Memory B cell (primary cell): ENCODE data around the gene SLC66A2.

ENCODE experiments used
- ATAC-seq: fragments of 150-1000 bp; cut with Tn5 transposase; 2 replicates; pipeline ENCODE4 v1.10.0; 2021; ENCODE audit warnings: low read depth, mild to moderate bottlenecking, moderate library complexity
- DNase-seq, 2 donors: peaks; one replicate each; pipeline ENCODE4 v3.0.0; 2022; ENCODE audit warnings: low spot score in 2 of 2
- H3K27ac Mint-ChIP-seq: one replicate; pipeline ENCODE4 v1.8.0; 2022; ENCODE audit warnings: mild to moderate bottlenecking, moderate library complexity, mixed read lengths
- H3K27me3 Mint-ChIP-seq: one replicate; pipeline ENCODE4 v1.8.0; 2022; ENCODE audit warnings: mixed read lengths
- H3K36me3 Mint-ChIP-seq: one replicate; pipeline ENCODE4 v1.8.0; 2022; ENCODE audit warnings: mild to moderate bottlenecking, mixed read lengths
- H3K4me1 Mint-ChIP-seq: one replicate; pipeline ENCODE4 v1.8.0; 2022; ENCODE audit warnings: mixed read lengths
- H3K4me3 Mint-ChIP-seq: one replicate; pipeline ENCODE4 v1.8.0; 2022; ENCODE audit warnings: mild to moderate bottlenecking, moderate library complexity, mixed read lengths
- H3K9me3 Mint-ChIP-seq: one replicate; pipeline ENCODE4 v1.8.0; 2022; ENCODE audit warnings: mixed read lengths

The SLC66A2 gene

DNA sequence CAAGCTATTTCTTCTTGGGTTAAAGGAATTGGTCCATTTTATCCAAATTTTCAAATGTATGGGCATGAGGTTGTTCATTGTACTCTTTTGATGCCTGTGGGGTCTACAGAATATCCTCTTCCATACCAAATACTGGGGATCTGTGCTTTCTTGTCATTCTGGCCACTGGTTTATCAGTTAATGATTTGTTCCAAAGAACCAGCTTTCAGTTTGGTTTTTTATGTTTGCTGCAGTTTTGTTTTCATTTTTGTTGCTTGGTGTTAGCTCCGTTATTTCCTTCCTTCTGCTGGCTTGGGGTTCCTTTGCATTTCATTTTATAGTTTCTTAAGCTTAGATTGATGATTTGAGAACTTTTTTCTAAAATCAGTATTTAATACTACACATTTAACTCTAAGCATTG, 45.5 kb downstream of the SLC66A2 start:
- ATAC-seq, result no peak
- Mint-ChIP-seq H3K9me3 (no peaks in the 10 kb centered on the region), H3K27me3 (no peaks in the 10 kb centered on the region), H3K27ac (peak overlapping the region; percentile 50), H3K4me1 (peaks cover 5% of the 10 kb centered on the region), H3K36me3 (peaks cover 37% of the 10 kb centered on the region), H3K4me3 (no peak overlapping the region)
- DNase-seq, result no peak

DNA sequence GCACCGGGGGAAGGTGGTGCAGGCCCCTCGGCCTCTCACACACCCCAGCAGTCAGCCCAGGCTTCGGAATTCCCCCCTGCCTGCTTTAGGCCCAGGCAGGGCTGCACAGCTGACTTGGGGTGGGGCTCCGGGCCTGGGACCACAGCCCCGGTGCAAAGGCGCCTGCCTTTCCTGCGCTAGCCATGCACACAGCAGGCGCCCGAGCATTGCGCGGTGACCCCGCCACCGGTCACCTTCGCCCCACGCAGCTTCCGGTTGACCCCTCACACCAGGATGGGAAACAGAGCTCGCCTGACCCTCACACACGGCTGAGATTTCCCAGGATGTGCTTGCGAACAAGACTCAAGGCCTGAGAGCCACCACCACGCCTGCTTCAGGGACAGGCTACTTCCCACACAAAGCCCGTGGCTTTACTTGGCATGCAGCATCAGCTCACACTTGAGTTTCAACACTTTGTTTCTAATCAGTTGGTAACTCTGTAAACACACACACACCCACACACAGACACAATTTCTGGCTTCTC, 46.0 kb downstream of the SLC66A2 start:
- Mint-ChIP-seq H3K36me3 (peaks cover 37% of the 10 kb centered on the region), H3K9me3 (no peaks in the 10 kb centered on the region), H3K4me3 (no peak overlapping the region), H3K4me1 (peaks cover 5% of the 10 kb centered on the region), H3K27me3 (no peaks in the 10 kb centered on the region), H3K27ac (no peak overlapping the region)
- DNase-seq (no peak), ATAC-seq (no peak)

GRCh38 chr18:79904357-79905147, 46.9 kb downstream of the SLC66A2 start:
- H3K27me3 Mint-ChIP-seq, result no peaks in the 10 kb centered on the region
- H3K27ac Mint-ChIP-seq, result no peak overlapping the region
- H3K9me3 Mint-ChIP-seq, result no peaks in the 10 kb centered on the region
- peaks cover 5% of the 10 kb centered on the region for H3K4me1 Mint-ChIP-seq
- ATAC-seq (no peak), DNase-seq (no peak)
- peaks cover 37% of the 10 kb centered on the region for H3K36me3 Mint-ChIP-seq
- no peak overlapping the region for H3K4me3 Mint-ChIP-seq

DNA sequence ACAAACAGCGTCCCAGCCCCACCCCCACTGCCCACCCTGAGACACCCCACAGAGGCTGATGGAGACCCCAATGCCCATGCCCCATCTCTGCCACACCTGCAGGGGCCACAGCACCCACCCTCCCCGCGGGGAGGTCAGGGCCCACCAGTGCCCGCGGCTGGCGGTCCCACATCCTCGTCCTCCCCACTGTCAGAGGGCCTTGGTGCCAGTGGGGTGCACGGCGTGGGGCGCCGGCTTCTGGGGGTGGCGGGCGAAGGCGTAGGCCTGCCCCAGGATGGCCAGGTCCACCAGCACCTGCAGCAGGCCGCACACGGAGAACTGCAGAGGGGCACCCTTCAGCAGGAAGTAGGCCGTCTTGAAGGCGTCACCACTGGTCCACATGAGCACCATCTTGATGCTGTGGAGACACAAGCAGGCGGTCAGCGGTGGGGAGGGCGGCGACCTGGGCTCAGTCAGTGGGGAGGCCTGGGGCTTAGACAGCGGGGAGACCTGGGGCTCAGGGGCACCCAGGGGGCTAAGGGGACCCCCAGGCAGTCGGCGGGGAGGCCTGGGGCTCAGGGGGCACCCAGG, 47.6 kb downstream of the SLC66A2 start:
- Mint-ChIP-seq H3K36me3 (peaks cover 30% of the 10 kb centered on the region), H3K27ac (no peak overlapping the region), H3K4me1 (no peaks in the 10 kb centered on the region), H3K4me3 (no peak overlapping the region), H3K9me3 (no peaks in the 10 kb centered on the region), H3K27me3 (no peaks in the 10 kb centered on the region)
- no peak for DNase-seq
- ATAC-seq, result no peak

GRCh38 chr18:79903071-79903635, 48.3 kb downstream of the SLC66A2 start:
- H3K27me3 Mint-ChIP-seq, result no peaks in the 10 kb centered on the region
- DNase-seq (no peak), ATAC-seq (no peak)
- no peaks in the 10 kb centered on the region for H3K9me3 Mint-ChIP-seq
- H3K4me1 Mint-ChIP-seq, result no peaks in the 10 kb centered on the region
- no peak overlapping the region for H3K4me3 Mint-ChIP-seq
- H3K36me3 Mint-ChIP-seq, result peaks cover 23% of the 10 kb centered on the region
- no peak overlapping the region for H3K27ac Mint-ChIP-seq

DNA sequence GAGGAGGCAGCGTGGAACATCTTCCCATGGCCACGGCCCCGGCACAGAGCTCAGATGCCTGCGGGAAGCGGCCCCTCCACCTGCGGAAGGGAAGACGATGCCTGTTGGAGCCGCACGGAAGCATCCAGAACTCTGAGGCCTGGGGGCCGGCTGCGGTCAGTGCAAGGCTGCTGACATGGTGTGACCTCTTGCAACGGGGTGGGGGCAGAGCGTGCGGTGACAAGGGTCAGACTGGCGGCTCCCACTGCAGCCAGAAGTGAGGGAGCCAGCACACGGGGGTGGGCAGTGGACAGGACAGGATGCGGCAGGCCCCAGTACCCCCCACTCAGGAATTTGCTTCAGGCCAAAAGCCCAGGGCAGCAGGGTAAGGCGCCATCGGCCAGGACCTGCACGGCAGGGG, 48.8 kb downstream of the SLC66A2 start:
- DNase-seq (no peak), ATAC-seq (no peak)
- no peaks in the 10 kb centered on the region for H3K4me1 Mint-ChIP-seq
- H3K27me3 Mint-ChIP-seq, result no peaks in the 10 kb centered on the region
- no peak overlapping the region for H3K27ac Mint-ChIP-seq
- H3K36me3 Mint-ChIP-seq, result peaks cover 25% of the 10 kb centered on the region
- peaks cover 4% of the 10 kb centered on the region for H3K9me3 Mint-ChIP-seq
- H3K4me3 Mint-ChIP-seq, result no peak overlapping the region

DNA sequence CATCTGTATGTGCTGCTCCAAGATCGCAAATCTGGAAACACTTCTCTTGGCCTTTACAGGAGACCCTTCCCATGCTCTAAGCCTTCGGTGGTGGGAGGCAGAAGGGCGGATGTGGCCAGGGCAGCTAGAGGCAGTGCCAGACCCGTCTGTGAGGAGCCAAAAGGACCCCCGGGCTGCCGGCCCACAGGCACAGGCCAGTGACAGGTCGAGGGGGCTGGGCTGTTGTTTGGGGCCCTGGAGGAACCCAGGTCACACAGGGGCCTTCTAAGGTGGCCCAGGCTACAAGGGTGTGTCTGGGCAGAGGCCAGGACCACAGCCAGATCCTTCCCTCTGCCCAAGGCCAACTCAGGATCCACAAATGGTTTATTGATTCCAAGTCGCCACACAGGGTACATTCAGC, 49.4 kb downstream of the SLC66A2 start:
- H3K9me3 Mint-ChIP-seq, result peaks cover 7% of the 10 kb centered on the region
- no peaks in the 10 kb centered on the region for H3K27me3 Mint-ChIP-seq
- no peaks in the 10 kb centered on the region for H3K4me1 Mint-ChIP-seq
- no peak for ATAC-seq
- no peak overlapping the region for H3K4me3 Mint-ChIP-seq
- DNase-seq, result no peak
- no peak overlapping the region for H3K27ac Mint-ChIP-seq
- H3K36me3 Mint-ChIP-seq, result peaks cover 29% of the 10 kb centered on the region

DNA sequence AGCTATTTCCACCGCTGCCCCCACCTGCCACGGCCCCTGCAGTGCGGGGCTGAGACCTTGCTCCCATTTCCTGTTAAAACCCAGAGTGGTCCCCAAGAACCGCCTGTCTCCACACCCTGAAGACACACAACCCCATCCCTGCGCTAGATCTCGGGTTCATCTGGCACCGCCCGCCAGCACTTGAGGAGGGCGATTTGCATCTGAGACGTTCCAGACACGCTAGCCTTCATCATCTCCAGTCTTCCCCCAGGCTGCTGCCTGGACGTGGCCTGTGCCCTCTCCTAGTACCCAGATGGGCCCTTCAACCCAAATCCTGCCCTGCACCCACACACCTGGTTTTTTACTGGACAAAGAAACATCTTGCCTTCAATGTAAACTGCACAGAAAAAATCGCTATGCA, 49.8 kb downstream of the SLC66A2 start:
- ATAC-seq (no peak), DNase-seq (no peak)
- Mint-ChIP-seq H3K27ac (no peak overlapping the region), H3K27me3 (no peaks in the 10 kb centered on the region), H3K4me3 (no peak overlapping the region), H3K9me3 (peaks cover 10% of the 10 kb centered on the region), H3K36me3 (peaks cover 27% of the 10 kb centered on the region), H3K4me1 (no peaks in the 10 kb centered on the region)

DNA sequence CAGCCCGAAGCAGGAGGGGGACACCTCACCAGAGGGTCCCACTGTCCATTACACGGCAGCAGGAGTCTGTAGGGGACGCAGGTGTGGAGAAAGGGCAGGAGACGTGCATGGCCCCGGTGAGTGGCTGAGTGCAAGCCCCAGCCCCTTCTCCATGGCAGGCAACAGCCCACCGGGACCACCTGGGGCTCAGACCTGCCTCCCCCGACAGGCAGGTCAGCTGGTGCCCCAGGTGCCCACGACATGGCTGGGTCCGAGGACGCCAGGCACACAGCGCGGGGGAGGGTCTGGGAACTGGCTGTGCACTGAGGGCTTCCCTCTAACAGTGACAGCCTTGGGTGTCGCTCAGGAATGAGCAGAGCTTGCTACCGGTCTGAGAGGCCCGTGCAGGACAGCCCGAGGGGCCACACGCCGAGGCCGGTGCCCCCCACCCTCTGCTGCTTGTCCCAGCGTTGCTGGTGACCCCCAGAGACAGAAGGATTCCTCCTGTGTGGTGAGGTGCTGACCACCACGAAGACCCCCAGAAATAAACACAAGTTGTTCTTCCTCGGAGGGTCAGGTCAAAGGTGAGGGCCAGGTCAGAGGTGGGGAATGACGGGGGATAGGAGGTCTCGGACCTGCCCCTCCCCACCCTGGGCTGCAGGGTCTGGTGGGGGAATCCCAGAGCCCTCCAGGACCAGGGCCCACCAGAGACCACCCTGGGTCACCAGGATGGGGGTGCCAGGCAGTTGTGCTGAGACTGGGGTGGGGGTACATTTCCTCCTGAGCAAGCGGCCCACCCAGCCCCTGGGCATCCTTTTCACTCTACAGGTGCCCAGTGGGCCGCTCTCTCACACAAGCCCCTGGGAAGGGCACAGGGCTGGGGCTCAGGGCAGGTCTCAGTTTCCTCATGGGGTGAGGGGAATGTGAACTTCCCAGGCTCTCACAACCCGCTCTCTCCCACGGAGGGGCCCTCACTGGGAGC, 50.6 kb downstream of the SLC66A2 start:
- Mint-ChIP-seq H3K36me3 (peaks cover 26% of the 10 kb centered on the region), H3K4me1 (no peaks in the 10 kb centered on the region), H3K9me3 (peaks cover 10% of the 10 kb centered on the region), H3K4me3 (no peak overlapping the region), H3K27ac (no peak overlapping the region), H3K27me3 (no peaks in the 10 kb centered on the region)
- ATAC-seq (no peak), DNase-seq (no peak)

GRCh38 chr18:79899609-79900445, 51.6 kb downstream of the SLC66A2 start:
- Mint-ChIP-seq H3K27me3 (no peaks in the 10 kb centered on the region), H3K4me1 (no peaks in the 10 kb centered on the region), H3K27ac (no peak overlapping the region), H3K4me3 (no peak overlapping the region), H3K9me3 (peaks cover 18% of the 10 kb centered on the region), H3K36me3 (peaks cover 26% of the 10 kb centered on the region)
- no peak for DNase-seq
- ATAC-seq, result no peak

DNA sequence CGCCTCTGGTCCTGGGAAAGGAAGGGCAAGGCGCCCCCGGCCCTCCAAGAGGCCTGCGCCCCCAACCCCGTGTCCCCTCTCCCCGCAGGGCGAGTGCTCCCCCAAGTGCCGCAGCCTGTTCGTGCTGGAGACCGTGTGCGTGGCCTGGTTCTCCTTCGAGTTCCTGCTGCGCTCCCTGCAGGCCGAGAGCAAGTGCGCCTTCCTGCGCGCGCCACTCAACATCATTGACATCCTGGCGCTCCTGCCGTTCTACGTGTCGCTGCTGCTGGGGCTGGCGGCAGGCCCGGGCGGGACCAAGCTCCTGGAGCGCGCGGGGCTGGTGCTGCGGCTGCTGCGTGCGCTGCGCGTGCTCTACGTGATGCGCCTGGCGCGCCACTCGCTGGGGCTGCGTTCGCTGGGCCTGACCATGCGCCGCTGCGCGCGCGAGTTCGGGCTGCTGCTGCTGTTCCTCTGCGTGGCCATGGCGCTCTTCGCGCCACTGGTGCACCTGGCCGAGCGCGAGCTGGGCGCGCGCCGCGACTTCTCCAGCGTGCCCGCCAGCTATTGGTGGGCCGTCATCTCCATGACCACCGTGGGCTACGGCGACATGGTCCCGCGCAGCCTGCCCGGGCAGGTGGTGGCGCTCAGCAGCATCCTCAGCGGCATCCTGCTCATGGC, 52.4 kb downstream of the SLC66A2 start:
- H3K9me3 Mint-ChIP-seq, result peaks cover 23% of the 10 kb centered on the region
- no peak for DNase-seq
- H3K4me1 Mint-ChIP-seq, result no peaks in the 10 kb centered on the region
- ATAC-seq, result no peak
- H3K4me3 Mint-ChIP-seq, result no peak overlapping the region
- no peaks in the 10 kb centered on the region for H3K27me3 Mint-ChIP-seq
- no peak overlapping the region for H3K27ac Mint-ChIP-seq
- H3K36me3 Mint-ChIP-seq, result peaks cover 23% of the 10 kb centered on the region

DNA sequence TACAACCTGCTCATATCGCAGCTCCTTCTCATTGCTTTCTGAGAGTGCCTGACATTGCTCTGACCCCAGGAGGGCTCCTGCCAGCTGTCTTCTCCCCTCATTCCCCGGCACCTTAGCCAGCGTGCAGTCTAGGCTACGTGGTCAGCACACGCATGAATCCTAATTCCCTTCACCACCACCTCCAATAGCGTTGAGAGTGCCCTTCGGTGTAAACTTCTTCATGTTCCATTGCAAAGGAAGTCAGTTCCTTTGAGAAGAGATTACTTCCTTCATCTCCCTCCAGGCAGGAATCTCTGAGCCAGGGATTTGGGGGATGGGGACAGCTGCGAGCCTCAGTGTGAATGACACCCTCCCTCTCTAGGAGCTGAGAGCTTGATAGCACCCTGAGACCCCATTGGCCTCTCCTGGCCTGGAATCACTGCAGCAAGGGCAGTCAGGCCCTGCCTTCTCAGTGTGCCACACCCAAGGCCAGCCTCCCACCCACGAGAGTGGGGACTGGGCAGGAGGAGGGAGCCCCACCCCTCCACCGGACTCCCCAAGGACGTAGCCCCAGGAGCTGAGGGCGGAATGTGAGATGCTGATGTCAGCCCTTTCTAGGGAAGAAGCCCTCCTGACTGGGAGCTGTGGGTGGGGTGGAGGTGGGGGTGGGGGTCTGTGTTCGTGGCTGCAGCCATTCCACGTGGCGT, 53.4 kb downstream of the SLC66A2 start:
- no peak for ATAC-seq
- H3K27ac Mint-ChIP-seq, result no peak overlapping the region
- peaks cover 32% of the 10 kb centered on the region for H3K9me3 Mint-ChIP-seq

More for the DNA sequence above, 53.4 kb downstream of the SLC66A2 start:
- peaks cover 25% of the 10 kb centered on the region for H3K36me3 Mint-ChIP-seq
- H3K4me1 Mint-ChIP-seq, result no peaks in the 10 kb centered on the region
- no peaks in the 10 kb centered on the region for H3K27me3 Mint-ChIP-seq
- no peak for DNase-seq
- H3K4me3 Mint-ChIP-seq, result no peak overlapping the region
